Uterus (tissue), 2 donors: ENCODE measurements around the gene LMAN2.

Experiments
- CTCF ChIP-seq, 4 experiments: fragments of 200-600 bp in 2 of 4; fragments of 450-650 bp in 2 of 4; sonication (generic) in 2 of 4; IDR thresholded peaks; one replicate each; pipeline ENCODE4 v1.5.1; 2016 to 2019; ENCODE audit warnings: antibody characterized with exemption in 4 of 4, mild to moderate bottlenecking in 2 of 4, moderate library complexity in 1 of 4
- POLR2A ChIP-seq, 2 donors: fragments of 450-650 bp; IDR thresholded peaks; one replicate each; pipeline ENCODE4 v1.6.1; 2016; ENCODE audit warnings: antibody characterized with exemption in 2 of 2, mild to moderate bottlenecking in 1 of 2, moderate library complexity in 1 of 2

- TF ChIP-seq CTCF (IDR thresholded peaks at IDR 0.05) (no peak), POLR2A (IDR thresholded peaks at IDR 0.05) (no peak)
These were observed 55.5 kb downstream of the LMAN2 start for GRCh38 chr5:177295924-177296323.
